ENCODE results near the gene EIF4EBP2.
A peak's percentile ranks its signal among the peaks of the same experiment; 100 is the strongest.

EIF4EBP2 gene

GRCh38 chr10:70379581-70380176, 24.3 kb upstream of the EIF4EBP2 start:
- no peak for DNase-seq (ENCODE audit: low read depth)

GRCh38 chr10:70380350-70381135, 23.4 kb upstream of the EIF4EBP2 start:
- no peak for DNase-seq (ENCODE audit: low read depth)

GRCh38 chr10:70381471-70382421, 22.2 kb upstream of the EIF4EBP2 start:
- DNase-seq (ENCODE audit: low read depth) = peak; percentile 6

GRCh38 chr10:70391654-70392053, 12.3 kb upstream of the EIF4EBP2 start:
- DNase-seq (ENCODE audit: low read depth) = no peak

- no peak for DNase-seq (ENCODE audit: low read depth)
These were observed 7.8 kb upstream of the EIF4EBP2 start for GRCh38 chr10:70396140-70396539.

- no peak for DNase-seq (ENCODE audit: low read depth)
These were observed 4.8 kb upstream of the EIF4EBP2 start for GRCh38 chr10:70399177-70399576.

DNA sequence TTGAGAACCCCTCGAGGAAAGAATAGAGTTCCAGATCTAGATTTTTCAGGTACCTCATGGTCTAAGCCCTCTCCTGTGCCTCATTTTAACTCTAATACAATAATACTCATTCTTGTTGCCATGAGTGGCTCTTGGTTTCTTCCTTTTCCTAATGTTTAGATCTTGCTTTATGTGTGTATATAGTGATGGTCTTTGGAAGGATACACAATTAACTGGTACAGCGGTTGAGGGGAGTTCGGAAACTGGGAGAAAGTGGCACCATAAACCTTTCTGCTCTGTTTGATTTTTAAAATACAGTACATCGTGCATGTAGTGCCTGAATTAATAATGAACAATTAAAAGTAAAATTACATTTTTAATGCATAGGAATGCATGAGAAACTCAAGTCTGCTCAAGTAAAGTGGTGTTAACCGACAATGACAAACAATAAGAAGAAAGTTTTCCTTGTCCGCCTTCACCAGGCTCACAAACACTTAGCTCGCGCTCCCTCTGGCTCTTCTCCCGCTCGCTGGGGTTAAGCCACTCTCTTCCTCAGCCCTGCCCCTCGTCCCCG, 386 bp upstream of the EIF4EBP2 start:
- DNase-seq (ENCODE audit: low read depth) = no peak

DNA sequence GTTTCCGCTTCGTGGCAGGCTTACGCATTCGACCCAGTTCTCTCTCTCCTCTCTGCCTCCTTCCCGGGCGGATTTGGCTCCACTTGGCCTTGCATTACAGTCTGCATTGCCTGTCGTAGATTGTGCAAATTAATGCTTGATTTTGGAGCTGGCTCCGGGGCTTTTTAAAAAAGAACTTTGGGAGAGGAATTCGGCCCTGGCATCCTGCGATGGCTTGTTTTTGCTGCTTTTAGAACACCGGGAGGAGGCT, 767 bp downstream of the EIF4EBP2 start:
- no peak for DNase-seq (ENCODE audit: low read depth)

DNA sequence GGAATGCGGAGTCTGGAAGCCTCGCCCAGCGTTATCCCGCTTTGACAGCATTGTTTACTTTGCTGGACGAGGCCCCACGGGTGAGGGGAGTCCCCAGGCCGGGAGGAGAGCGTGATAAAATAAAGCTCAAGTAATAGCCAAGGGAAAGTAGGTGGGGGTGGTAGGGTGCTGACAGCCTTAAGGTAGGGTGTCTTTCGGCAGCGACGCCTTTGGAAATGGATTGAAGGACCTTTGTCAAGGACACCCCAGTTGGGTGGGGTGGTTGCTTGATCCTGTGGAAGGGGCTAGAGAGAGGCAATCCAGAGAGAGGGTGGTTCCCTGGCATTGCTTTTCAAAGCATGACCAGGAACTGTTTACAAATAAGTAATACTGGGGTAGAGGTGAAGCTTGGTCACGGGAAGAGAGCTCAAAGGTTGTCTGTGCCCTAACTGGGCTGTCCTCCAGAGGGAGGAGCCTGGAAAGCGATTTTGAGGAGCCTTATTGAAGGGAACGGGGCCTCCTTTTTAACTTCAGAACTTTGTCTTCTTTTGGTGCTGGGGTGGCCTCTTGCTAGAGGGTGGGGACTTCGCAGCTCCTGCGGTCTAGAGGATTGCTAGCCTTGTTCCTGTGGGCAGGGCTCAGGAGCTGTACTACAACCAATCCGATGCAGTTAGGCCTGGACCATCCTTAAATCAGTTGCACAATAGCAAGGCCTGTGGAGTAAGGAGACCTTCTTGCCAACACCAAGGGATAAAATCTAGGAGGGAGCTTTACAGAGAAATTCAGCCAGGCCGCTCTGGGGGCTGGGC, 1.3 kb downstream of the EIF4EBP2 start:
- DNase-seq (ENCODE audit: low read depth) = no peak

DNA sequence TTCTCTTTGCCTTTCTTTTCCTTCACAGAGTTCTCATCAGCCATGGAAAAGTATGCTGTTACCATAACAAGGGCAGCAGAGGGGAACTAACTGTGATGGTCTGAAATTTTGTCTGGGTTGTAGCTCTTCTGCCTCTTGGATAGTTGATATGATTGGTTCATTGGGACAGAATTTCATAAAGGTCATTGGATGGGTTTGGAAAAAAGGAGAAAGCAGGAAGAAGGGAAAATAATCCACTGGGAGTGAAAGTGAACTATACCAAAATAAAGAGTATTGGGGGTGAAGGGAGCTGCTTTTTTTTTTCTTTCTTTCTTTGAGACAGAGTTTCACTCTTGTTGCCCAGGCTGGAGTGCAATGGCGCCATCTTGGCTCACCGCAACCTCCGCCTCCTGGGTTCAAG, 5.8 kb downstream of the EIF4EBP2 start:
- no peak for DNase-seq (ENCODE audit: low read depth)

DNA sequence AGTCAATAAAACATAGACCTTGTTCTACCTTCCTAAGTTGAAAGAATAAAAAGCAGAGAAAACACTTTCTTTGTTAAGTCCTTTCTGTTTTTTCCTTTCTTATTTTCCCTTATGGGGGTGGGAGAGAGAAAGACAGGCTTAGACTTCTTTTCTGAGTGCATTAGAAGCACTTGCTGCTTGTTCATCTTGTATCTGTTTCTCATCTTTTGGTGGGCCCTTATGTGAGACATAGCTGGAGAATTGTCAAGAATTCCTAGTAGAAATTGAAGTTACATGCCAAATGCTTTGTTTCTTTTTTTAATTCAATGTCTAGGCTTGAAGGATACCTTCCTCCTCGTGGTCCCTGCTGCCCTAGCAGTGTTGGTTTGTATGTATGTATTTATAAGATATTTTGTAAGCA, 6.7 kb downstream of the EIF4EBP2 start:
- no peak for DNase-seq (ENCODE audit: low read depth)

GRCh38 chr10:70412356-70412755, 8.4 kb downstream of the EIF4EBP2 start:
- DNase-seq (ENCODE audit: low read depth) = no peak

DNA sequence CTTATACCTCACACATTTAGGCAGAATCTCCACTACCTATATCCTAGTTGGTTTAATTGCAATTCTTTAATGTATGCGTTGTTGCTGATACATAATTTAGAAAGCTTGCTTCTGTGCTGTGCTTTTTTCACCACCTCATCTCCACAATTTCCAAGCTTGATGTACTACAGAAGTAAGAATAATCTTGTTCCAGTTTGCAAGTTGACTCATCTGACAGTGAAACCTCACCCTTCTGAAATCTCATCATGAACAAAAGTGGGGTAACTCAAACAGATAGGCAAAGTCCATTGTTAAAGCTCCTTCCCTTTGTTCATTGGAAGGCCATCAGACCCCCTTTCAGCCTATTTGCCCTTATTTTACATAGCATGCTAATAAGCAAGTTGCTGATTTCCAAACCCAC, 13.6 kb downstream of the EIF4EBP2 start:
- DNase-seq (ENCODE audit: low read depth) = no peak

DNA sequence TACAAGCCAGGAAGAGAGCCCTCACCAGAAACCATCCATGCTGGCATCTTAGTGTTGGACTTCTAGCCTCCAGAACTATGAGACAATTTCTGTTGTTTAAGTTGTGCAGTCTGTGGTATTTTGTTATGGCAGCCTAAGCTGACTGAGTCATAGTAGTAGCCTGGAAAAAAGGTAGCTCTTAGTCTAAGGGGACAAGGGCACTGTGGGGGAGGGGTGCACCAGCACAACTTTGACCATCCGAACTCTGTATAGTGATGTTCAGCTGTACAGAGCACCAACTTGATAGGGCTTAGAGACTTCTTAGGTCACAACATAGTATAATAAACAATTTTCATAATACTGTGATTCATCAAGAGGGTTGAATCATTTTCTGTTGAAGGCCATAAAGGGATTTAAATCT, 14.3 kb downstream of the EIF4EBP2 start:
- no peak for DNase-seq (ENCODE audit: low read depth)

DNA sequence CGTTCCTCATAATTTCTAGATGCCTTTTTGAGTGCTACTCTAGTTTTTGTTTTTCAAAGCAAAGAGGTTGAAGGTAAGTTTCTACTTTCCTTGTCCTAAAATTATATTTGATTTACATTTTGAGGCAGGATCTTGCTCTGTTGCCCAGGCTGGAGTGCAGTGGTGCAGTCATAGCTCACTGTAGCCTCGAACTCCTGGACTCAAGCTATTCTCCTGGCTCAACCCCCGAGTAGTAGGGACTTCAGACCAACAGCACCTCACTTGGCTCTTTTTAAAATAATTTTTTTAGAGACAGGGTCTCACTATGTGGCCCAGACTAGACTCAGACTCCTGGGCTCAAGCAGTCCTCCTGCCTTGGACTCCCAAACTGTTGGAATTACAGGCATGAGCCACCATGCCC, 14.8 kb downstream of the EIF4EBP2 start:
- DNase-seq (ENCODE audit: low read depth) = no peak

- DNase-seq (ENCODE audit: low read depth) = no peak
These were observed 20.4 kb downstream of the EIF4EBP2 start for GRCh38 chr10:70424320-70424719.

DNA sequence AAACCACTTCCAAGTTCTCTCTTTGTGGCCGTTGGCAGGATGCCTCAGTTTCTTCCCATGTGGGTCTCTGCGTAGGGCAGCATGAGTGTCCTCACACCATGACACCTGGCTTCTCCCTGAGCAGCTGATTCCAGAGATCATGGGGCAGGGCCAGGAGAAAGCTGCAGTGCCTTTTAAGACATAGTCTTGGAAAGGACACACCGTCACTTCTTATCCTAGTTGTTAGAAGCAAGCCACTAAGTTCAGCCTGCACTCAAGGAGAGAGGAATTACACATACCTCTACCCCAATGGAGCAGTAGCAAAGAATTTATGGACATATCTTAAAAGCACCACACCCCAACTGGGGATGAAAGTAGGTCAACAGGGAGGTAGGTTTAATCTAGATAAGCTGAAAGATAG, 21.2 kb downstream of the EIF4EBP2 start:
- DNase-seq (ENCODE audit: low read depth) = no peak

GRCh38 chr10:70426823-70427222, 22.9 kb downstream of the EIF4EBP2 start:
- DNase-seq (ENCODE audit: low read depth) = no peak

GRCh38 chr10:70430493-70431445, 26.8 kb downstream of the EIF4EBP2 start:
- DNase-seq (ENCODE audit: low read depth) = no peak

DNA sequence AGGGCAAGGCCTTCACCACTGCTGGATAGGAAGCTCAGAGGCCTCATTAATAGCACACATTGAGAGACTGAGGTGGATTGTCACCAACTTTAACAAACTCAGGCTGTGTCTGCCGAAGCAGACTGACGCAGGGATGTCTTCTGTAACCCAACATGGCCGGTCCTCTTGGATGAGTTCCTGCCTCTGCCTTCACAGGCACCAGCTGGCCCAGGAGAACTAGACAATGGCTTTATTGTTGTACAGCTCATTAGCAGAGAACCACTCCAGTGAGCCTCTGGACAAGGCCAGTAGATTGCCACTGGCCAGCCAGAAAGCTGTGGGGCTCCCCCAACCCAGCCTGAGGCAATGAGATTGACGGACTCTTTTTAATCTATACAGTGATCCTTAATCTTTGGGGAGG, 28.2 kb downstream of the EIF4EBP2 start:
- DNase-seq (ENCODE audit: low read depth) = no peak

Measured in activated T-helper 9 cell treated with anti-CD3 and anti-CD28 coated beads, Interleukin-2, amount 50 U/mL, for 16 hours (primary cell).